GM21786 (cell line): ENCODE data around the gene B4GAT1.
"Not testable (repeated sequence)": the region's sequence is repeated elsewhere in the genome, so short reads cannot be mapped to it uniquely, and the experiment has no call there.

Experiments used
- ATAC-seq: cut with Tn5 transposase; IDR thresholded peaks from one replicate; pipeline ENCODE4 v1.9.1; 2021; ENCODE audit not compliant: unreplicated experiment

B4GAT1 gene

GRCh38 chr11:66326261-66327111, 20.9 kb downstream of the B4GAT1 start:
- ATAC-seq, result no peak

DNA sequence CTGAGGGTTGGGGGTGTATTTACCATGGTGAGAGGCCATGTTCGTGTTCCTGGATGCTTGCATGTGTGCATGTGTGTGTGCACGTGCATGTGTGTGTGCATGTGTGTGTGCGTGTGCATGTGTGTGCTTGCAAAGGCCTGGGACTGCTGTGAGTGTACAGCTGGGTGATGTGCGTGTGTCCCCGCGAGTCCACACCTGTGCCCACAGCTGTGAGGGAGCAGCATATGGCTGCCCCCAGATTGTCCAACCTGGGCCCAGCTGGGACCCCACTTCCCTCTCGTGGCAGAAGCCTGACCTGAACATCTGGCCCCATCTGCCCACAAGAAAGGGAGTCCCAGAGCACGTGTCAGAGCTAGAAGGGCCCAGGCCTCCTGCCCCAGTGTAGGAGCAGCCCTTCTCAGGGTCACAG, 22.2 kb downstream of the B4GAT1 start:
- no peak for ATAC-seq

DNA sequence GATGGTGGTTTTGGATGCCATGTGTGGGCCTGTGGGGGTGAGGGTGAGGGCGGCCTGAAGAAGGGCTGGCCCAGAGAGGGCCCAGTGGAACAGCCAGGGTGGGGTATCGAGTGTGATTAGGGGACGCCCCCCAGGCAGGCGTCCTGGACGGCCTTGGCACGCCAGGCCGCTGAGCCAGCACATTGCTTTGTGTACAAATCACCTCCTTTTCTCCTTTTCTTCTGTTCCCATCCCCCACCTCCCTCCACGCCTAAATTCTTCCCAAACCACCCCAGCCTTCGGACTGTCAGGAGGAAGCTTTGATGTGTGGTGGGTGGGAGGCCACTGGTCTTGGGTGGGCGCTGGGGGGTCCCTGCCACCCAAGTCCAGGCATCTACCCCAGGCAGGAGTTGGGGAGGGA, 22.8 kb downstream of the B4GAT1 start:
- ATAC-seq, result no peak

DNA sequence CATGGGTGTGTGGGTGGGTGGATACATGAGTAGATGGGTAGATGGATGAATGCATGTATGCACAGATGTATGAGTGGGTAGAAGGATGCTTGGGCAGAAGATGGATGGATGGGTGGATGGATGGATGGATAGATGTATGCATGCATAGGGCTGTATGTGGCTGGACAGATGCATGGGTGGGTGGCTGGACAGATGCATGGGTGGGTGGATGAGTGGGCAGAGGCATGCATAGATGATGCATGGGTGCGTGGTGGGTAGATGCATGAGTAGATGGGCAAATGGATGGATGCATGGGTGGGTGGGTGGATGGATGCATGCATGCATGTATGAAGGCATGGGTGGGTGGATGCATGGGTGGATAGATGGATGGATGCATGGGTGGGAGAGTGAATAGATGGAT, 23.7 kb downstream of the B4GAT1 start:
- no peak for ATAC-seq

GRCh38 chr11:66322732-66323427, 24.5 kb downstream of the B4GAT1 start:
- ATAC-seq, result no peak

DNA sequence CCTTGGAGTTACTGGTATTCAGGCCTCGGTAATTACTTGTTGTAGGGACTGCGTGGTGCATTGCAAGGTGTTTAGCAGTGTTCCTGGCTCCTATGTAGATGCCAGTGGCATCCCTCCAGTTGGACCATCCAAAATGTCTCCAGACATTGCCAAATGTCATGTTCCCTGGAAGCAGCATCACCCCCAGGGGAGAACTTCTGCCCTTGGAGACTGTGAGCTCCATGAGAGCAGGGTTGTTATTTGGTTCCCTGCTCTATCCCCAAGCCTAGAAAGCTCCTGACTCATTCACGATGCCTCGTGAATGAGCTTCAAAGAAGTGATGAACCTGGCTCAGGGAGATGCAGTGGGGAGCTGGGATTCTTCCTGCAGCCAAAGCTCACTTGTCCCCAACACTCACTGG, 25.8 kb downstream of the B4GAT1 start:
- ATAC-seq, result no peak

DNA sequence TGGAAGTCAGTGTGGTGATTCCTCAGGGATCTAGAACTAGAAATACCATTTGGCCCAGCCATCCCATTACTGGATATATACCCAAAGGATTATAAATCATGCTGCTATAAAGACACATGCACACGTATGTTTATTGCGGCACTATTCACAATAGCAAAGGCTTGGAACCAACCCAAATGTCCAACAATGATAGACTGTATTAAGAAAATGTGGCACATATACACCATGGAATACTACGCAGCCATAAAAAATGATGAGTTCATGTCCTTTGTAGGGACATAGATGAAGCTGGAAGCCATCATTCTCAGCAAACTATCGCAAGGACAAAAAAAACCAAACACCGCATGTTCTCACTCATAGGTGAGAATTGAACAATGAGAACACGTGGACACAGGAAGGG, 26.7 kb downstream of the B4GAT1 start:
- not testable (repeated sequence) for ATAC-seq

GRCh38 chr11:66320289-66320688, 27.1 kb downstream of the B4GAT1 start:
- not testable (repeated sequence) for ATAC-seq

GRCh38 chr11:66318600-66318970, 28.8 kb downstream of the B4GAT1 start:
- ATAC-seq, result no peak

DNA sequence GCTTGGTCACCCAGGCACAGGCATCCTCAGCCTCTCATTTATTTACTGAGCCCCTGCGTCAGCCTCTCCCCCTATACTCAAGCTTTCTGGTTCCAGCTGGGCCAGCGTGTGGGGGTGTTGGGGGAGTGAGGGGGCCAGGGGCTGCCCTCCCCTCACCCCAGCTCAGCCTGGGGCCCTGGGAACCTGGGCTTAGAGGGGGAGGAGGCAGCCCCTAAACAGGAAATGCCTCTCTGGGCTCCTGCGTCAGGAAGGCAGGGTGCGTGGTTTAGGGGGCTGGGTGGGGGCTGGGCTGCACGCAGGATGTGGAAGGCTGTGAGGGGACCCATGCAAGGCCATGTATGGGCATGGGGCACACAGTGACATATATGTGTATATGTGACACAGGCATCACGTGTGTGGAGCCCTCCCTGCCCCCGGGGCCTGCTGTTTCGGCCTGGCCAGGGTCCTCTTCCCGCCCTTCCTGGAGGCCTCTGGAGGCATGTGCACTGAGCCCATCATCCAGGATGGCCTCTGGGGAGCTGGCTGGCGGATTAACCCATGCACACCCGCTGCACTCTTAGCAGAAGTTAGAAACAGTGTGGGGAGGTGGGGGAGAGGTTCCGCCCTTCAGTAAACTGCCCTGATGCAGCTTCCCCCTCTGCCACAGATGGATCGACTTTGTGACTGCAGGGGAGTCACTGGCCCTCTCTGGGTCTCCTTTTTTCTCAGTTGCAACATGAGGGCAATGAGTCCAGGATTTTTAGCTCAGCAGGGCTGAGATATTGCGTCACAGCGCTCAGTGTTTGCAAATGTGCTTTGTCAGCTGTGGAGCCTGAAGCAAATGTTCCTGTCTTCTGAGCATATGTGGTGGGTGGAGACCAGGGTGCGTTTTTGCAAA, 29.5 kb downstream of the B4GAT1 start:
- no peak for ATAC-seq

GRCh38 chr11:66317322-66317722, 30.1 kb downstream of the B4GAT1 start:
- no peak for ATAC-seq

- ATAC-seq, result no peak
These were observed 30.6 kb downstream of the B4GAT1 start, which contains the start of gene CD248 for GRCh38 chr11:66316849-66317251. Gene CD248, minus strand, starts transcription at chr11:66317044. Its CDS starts 17 bp downstream, at chr11:66317027.

DNA sequence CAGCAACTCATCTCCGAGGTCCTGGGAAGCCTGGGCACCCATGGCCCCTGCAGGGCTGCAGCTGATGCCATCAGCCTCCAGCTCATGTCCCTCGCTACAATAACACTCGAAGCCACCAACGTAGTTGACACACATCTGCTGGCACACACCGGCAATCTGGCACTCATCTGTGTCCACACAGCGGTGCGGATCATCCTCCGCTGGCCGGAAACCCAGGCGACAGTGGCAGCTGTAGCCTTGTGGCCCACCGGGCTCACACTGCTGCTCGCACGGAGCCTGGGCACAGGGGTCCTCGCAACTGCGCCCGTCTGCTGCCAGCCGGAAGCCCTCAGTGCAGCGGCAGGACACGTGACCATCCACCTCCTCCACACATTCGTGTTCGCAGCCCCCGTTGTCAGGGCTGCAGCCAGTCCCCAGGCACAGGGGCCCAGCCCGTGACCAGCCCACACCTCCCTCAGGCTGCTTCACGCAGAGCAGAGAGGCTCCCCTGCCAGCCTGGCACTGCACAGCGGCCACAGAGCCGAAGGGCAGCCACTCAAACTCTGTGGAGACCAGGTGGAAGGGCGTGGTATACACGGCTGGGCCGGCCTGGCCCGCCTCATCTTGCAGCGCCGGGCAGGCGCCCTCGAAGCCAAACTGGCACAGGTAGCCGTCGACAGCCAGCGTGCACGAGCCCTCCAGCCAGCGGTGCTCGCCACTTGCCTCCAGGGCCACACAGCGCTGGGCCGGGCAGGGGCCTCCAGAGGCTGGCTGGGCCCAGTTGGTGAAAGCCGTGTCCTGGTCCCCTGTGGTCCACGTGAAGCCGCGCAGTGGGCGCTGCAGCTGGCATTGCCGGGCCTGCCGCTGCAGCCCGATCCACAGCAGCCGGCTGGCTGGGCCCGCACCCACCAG, 31.3 kb downstream of the B4GAT1 start:
- no peak for ATAC-seq

DNA sequence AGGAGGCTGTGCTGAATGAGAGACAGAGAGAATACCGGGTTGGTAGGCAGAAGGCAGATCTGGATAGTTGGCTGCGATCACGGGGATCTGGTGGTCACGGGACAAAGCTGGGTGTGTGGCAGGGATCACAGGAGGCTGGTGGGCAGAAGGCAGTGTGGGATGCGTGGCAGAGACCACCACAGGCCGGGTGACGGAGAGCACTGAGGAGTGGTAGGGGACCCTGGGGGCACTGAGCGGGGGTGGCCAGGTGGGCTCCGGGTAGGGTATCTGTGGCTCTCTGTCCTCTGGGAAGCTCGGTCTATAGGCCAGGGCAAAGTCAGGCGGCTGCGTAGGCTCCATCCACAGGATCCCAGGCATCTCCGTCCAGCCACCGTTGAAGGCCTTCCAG, 31.9 kb downstream of the B4GAT1 start:
- no peak for ATAC-seq

- no peak for ATAC-seq
These were observed 32.6 kb downstream of the B4GAT1 start for GRCh38 chr11:66314561-66315497.

DNA sequence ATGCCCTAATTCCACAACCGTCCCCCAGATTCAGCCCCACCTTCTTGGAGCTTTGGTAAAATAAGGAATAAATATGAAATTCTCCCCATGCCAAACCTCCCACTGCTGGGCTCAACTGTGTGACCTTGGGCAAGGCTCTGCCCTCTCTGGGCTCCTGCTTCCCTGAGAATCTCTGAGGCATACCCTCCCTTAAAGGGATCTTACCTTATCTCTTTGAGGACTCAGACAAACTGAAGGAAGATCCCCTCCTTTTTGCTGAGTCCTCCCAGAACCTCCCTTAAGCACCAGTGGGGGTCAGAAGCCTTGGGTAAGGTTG, 33.3 kb downstream of the B4GAT1 start:
- no peak for ATAC-seq

GRCh38 chr11:66313321-66314185, 33.9 kb downstream of the B4GAT1 start:
- no peak for ATAC-seq

GRCh38 chr11:66312549-66313320, 34.7 kb downstream of the B4GAT1 start:
- peak; percentile 70 for ATAC-seq
